Measurements from ENCODE around the gene ZNF212.

ZNF212 gene

GRCh38 chr7:149239345-149240143, at the start of gene ZNF212:
Gene ZNF212, plus strand, starts transcription at chr7:149239651. Its CDS starts 128 bp downstream, at chr7:149239779.
- peak; percentile 96 for DNase-seq

- no peak for DNase-seq
Measured at GRCh38 chr7:149191851-149192250, 47.6 kb upstream of the ZNF212 start.

- peak; percentile 30 for DNase-seq
Measured at GRCh38 chr7:149194799-149195179, 44.7 kb upstream of the ZNF212 start.

- DNase-seq, result peak; percentile 96
Measured at GRCh38 chr7:149195180-149196150, 44.0 kb upstream of the ZNF212 start, which contains the start of gene ZNF282. Gene ZNF282, plus strand, starts transcription at chr7:149195546. Its CDS starts 44 bp downstream, at chr7:149195590.

GRCh38 chr7:149196151-149196704, 43.2 kb upstream of the ZNF212 start:
- peak; percentile 47 for DNase-seq

GRCh38 chr7:149196705-149197171, 42.7 kb upstream of the ZNF212 start:
- DNase-seq, result peak; percentile 21

GRCh38 chr7:149197675-149198074, 41.8 kb upstream of the ZNF212 start:
- no peak for DNase-seq

- no peak for DNase-seq
Measured at GRCh38 chr7:149198161-149198816, 41.2 kb upstream of the ZNF212 start.

GRCh38 chr7:149199234-149199995, 40.0 kb upstream of the ZNF212 start:
- no peak for DNase-seq

GRCh38 chr7:149202831-149203231, 36.6 kb upstream of the ZNF212 start:
- DNase-seq, result no peak

GRCh38 chr7:149205690-149206381, 33.6 kb upstream of the ZNF212 start:
- no peak for DNase-seq

GRCh38 chr7:149207324-149208035, 32.0 kb upstream of the ZNF212 start:
- no peak for DNase-seq

GRCh38 chr7:149209518-149210269, 29.8 kb upstream of the ZNF212 start:
- DNase-seq, result peak; percentile 62

GRCh38 chr7:149210551-149210950, 28.9 kb upstream of the ZNF212 start:
- no peak for DNase-seq

GRCh38 chr7:149214020-149214720, 25.3 kb upstream of the ZNF212 start:
- DNase-seq, result no peak

GRCh38 chr7:149216402-149216801, 23.0 kb upstream of the ZNF212 start:
- no peak for DNase-seq

- DNase-seq, result no peak
Measured at GRCh38 chr7:149217570-149217969, 21.9 kb upstream of the ZNF212 start.

- no peak for DNase-seq
Measured at GRCh38 chr7:149218469-149219420, 20.7 kb upstream of the ZNF212 start.

Measured in NCI-H69 (cell line).